ENCODE data around the gene KCNIP4. TPM values are rescaled to one million over a fixed set of nuclear protein-coding genes. Genes with fewer than 3 reads are reported as not detected.

KCNIP4 gene
- total and polyA plus RNA-seq, 12 donors = 0.15 TPM; not detected in 11

DNA sequence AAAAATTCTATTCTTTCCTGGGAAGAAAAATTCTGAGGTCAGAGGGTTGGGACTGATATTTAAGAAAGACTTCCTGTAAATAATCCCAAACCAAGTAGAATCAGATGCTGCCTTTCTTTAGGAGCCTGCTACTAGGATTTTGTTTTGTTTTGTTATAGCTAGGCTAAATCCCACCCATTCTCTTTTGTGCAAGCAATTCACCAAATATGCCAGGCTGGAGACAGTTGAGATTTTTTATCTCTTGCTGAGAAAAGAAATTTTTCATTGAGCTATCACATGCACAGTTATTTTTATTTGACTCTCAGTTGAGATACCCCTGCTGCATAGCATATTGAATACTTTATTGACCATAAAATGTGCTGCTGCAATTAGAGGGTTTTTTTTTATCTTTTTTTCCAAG, 196.0 kb downstream of the KCNIP4 start:
- ATAC-seq (no peak), DNase-seq (no peak)
- no peaks in the 10 kb centered on the region for H3K4me1 ChIP-seq
- H3K27me3 ChIP-seq = peaks cover 0 to 5% (median 0%) of the 10 kb centered on the region in 7 donors
- H3K9me3 ChIP-seq = no peaks in the 10 kb centered on the region
- intact Hi-C loops (cut with DNase I) = no loop called here
- no peaks in the 10 kb centered on the region for H3K36me3 ChIP-seq
- no peak overlapping the region for H3K4me3 ChIP-seq
- TF ChIP-seq CTCF (IDR thresholded peaks at IDR 0.05) = no peak
- H3K27ac ChIP-seq = no peak overlapping the region

- no peak for TF ChIP-seq CTCF (IDR thresholded peaks at IDR 0.05)
- DNase-seq (no peak), ATAC-seq (no peak)
- Histone ChIP-seq H3K27ac (no peak overlapping the region), H3K27me3 (peaks cover 0 to 5% (median 0%) of the 10 kb centered on the region in 7 donors), H3K9me3 (no peaks in the 10 kb centered on the region), H3K4me3 (no peak overlapping the region), H3K4me1 (no peaks in the 10 kb centered on the region), H3K36me3 (no peaks in the 10 kb centered on the region)
- intact Hi-C loops (cut with DNase I) = no loop called here
- WGBS, 2 donors = 72 to 80% methylated on average over 3 of the region's 3 CpGs
Measured at GRCh38 chr4:21749924-21750323, 198.6 kb downstream of the KCNIP4 start.

DNA sequence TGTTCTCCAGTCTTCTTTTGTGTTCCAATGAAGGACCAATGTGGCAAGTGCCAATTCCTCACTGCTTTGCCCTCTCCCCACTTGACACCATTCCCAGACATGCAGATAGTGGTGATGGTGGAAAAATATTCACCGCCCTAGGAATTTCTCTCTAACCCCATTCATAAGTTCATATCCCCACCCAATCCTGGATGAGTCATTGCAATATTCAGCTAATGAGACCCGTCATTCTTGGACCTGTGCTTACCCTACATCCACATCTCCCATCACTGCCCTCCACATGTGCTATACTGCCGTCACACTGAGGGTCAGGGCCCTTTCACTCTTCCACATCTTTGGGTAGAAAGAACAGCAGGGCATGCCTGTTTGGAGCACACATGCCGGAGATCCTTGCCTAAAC, 199.2 kb downstream of the KCNIP4 start:
- WGBS, 2 donors = 84 to 89% methylated on average over 4 of the region's 4 CpGs
- intact Hi-C loops (cut with DNase I) = no loop called here
- H3K4me3 ChIP-seq = no peak overlapping the region
- no peak for DNase-seq
- H3K9me3 ChIP-seq = no peaks in the 10 kb centered on the region
- H3K4me1 ChIP-seq = no peaks in the 10 kb centered on the region
- peaks cover 0 to 5% (median 0%) of the 10 kb centered on the region in 7 donors for H3K27me3 ChIP-seq
- H3K36me3 ChIP-seq = no peaks in the 10 kb centered on the region
- no peak for ATAC-seq
- H3K27ac ChIP-seq = no peak overlapping the region
- TF ChIP-seq CTCF (IDR thresholded peaks at IDR 0.05) = no peak

DNA sequence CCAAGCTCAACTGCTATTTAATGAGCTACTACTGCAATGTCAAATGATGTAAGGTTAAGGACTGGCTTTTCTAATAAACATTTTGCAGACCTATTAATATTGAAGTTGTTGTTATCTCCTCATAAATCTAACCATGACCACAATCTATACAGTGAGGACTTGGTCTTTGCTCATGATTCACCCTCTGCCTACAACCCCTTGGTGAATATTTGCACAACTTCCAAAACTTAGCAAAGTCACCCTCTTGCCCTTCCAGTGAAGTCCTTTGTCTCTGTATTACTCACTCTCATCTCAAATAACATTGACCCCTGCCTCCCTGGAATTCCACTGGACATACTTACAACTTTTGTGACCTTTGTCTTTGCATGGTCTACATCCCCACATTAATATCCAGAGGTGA, 204.5 kb downstream of the KCNIP4 start:
- DNase-seq (no peak), ATAC-seq (no peak)
- no peak overlapping the region for H3K4me3 ChIP-seq
- TF ChIP-seq CTCF (IDR thresholded peaks at IDR 0.05) = no peak
- H3K4me1 ChIP-seq = no peaks in the 10 kb centered on the region
- H3K9me3 ChIP-seq = peaks cover 0 to 3% (median 0%) of the 10 kb centered on the region in 11 donors
- H3K27ac ChIP-seq = no peak overlapping the region
- H3K27me3 ChIP-seq = no peaks in the 10 kb centered on the region
- intact Hi-C loops (cut with DNase I) = no loop called here
- no peaks in the 10 kb centered on the region for H3K36me3 ChIP-seq

GRCh38 chr4:21742326-21742725, 206.2 kb downstream of the KCNIP4 start:
- Histone ChIP-seq H3K4me1 (no peaks in the 10 kb centered on the region), H3K27me3 (no peaks in the 10 kb centered on the region), H3K4me3 (no peak overlapping the region), H3K27ac (no peak overlapping the region), H3K9me3 (peaks cover 0 to 3% (median 0%) of the 10 kb centered on the region in 11 donors), H3K36me3 (no peaks in the 10 kb centered on the region)
- no peak for ATAC-seq
- 90 to 91% methylated on average over 2 of the region's 2 CpGs for WGBS, 2 donors
- no peak for TF ChIP-seq CTCF (IDR thresholded peaks at IDR 0.05)
- intact Hi-C loops (cut with DNase I) = no loop called here
- no peak for DNase-seq

All from heart right ventricle (tissue), 16 donors.